Panc1 (cell line): Measurements from ENCODE around the gene NDST1. TPM values are rescaled to one million over a fixed set of nuclear protein-coding genes. Genes with fewer than 3 reads are reported as not detected.

ENCODE experiments used
- ATAC-seq: fragments of 200-7000 bp; cut with Tn5 transposase; 2 replicates; pipeline ENCODE4 v1.9.1; 2020; ENCODE audit warnings: mild to moderate bottlenecking, moderate library complexity
- BruUV-seq: library from RNA; stranded (reverse); fragments of 400-500 nt; replicated peaks from 2 replicates; lab custom pipeline; 2021; lab: Mats Ljungman, UMichigan
- CTCF ChIA-PET: fragments of 300-600 bp; sonication (Branson Sonifier 250); formaldehyde crosslinking; loops from one replicate; lab custom pipeline; 2022; ENCODE audit warnings: antibody characterized with exemption; lab: Charles Lee
- POLR2A ChIA-PET: fragments of 300-600 bp; sonication (Branson Sonifier 250); formaldehyde crosslinking; loops from one replicate; lab custom pipeline; 2022; ENCODE audit warnings: antibody characterized with exemption; lab: Charles Lee
- DNase-seq: peaks from one replicate; pipeline ENCODE4 v3.0.0-alpha.2; 2010; ENCODE audit warnings: low read depth, low spot score
- H3K27ac ChIP-seq: 2 replicates; pipeline ENCODE4 v1.5.1; 2011; ENCODE audit warnings: mild to moderate bottlenecking, low read length, inconsistent platforms
- H3K27me3 ChIP-seq: fragments of 200-500 bp; sonication (Bioruptor generic); 2 replicates; pipeline ENCODE4 v1.6.0; 2014; ENCODE audit warnings: low read length, inconsistent platforms; ENCODE audit not compliant: control insufficient read depth, insufficient read depth
- H3K36me3 ChIP-seq: fragments of 200-500 bp; sonication (Bioruptor generic); 2 replicates; pipeline ENCODE4 v1.5.1; 2014; ENCODE audit warnings: inconsistent platforms, mild to moderate bottlenecking, low read length, moderate library complexity; ENCODE audit not compliant: control insufficient read depth, insufficient read depth
- H3K4me1 ChIP-seq: 2 replicates; pipeline ENCODE4 v1.5.1; 2011; ENCODE audit warnings: inconsistent platforms, mild to moderate bottlenecking, low read length, moderate library complexity; ENCODE audit not compliant: control insufficient read depth, insufficient read depth
- H3K4me3 ChIP-seq, 2 experiments: 2 replicates each; pipeline ENCODE4 v1.5.1; 2011 to 2012; ENCODE audit warnings: low read depth in 2 of 2, low read length in 2 of 2, mild to moderate bottlenecking in 2 of 2, inconsistent platforms in 1 of 2, moderate library complexity in 1 of 2
- H3K9me3 ChIP-seq: fragments of 200-500 bp; sonication (Bioruptor generic); 2 replicates; pipeline ENCODE4 v1.5.1; 2014; ENCODE audit warnings: low read depth, mild to moderate bottlenecking, inconsistent platforms, low read length, moderate library complexity; ENCODE audit not compliant: control insufficient read depth, insufficient read depth
- POLR2AphosphoS5 ChIP-seq: IDR thresholded peaks from 2 replicates; pipeline ENCODE4 v1.6.1; 2012; ENCODE audit warnings: mild to moderate bottlenecking, low read depth, low read length, moderate library complexity
- SIN3A ChIP-seq: IDR thresholded peaks from 2 replicates; pipeline ENCODE4 v1.6.1; 2012; ENCODE audit warnings: low read depth, mild to moderate bottlenecking, low read length, moderate library complexity, borderline replicate concordance; ENCODE audit not compliant: insufficient read depth
- TCF7L2 ChIP-seq: IDR thresholded peaks from 2 replicates; pipeline ENCODE4 v1.6.1; 2011; ENCODE audit warnings: mild to moderate bottlenecking, low read depth, low read length, inconsistent platforms
- in situ Hi-C: cut with HindIII; loops from 2 replicates; pipeline ENCODE4 v1.10.0; 2016; ENCODE audit warnings: low sequenced_read_pairs, low pct_unique_long_range_greater_than_20kb
- intact Hi-C: fragments of 100-400 bp; cut with micrococcal nuclease; formaldehyde crosslinking; loops from one replicate; pipeline ENCODE4 v1.10.0; 2022; ENCODE audit not compliant: unreplicated experiment
- total RNA-seq: library from RNA; stranded (reverse); gene quantifications from one replicate; pipeline ENCODE4 v1.2.1, GENCODE V29; 2021; ENCODE audit not compliant: unreplicated experiment
- TF ChIP-seq, protein P1 (sequence below): fragments of 450-650 bp; IDR thresholded peaks from 2 replicates; pipeline ENCODE4 v1.5.1; 2017; ENCODE audit warnings: mild to moderate bottlenecking
- TF ChIP-seq, protein P2 (sequence below), 2 experiments: IDR thresholded peaks; 2 replicates each; pipeline ENCODE4 v1.6.1; 2011 to 2012; ENCODE audit warnings: low read depth in 2 of 2, control low read depth in 1 of 2, low read length in 1 of 2, mild to moderate bottlenecking in 1 of 2, moderate library complexity in 1 of 2; ENCODE audit not compliant: insufficient read depth in 1 of 2

The NDST1 gene
- total RNA-seq, 1 experiment from 2014 or later, result 142 TPM

DNA sequence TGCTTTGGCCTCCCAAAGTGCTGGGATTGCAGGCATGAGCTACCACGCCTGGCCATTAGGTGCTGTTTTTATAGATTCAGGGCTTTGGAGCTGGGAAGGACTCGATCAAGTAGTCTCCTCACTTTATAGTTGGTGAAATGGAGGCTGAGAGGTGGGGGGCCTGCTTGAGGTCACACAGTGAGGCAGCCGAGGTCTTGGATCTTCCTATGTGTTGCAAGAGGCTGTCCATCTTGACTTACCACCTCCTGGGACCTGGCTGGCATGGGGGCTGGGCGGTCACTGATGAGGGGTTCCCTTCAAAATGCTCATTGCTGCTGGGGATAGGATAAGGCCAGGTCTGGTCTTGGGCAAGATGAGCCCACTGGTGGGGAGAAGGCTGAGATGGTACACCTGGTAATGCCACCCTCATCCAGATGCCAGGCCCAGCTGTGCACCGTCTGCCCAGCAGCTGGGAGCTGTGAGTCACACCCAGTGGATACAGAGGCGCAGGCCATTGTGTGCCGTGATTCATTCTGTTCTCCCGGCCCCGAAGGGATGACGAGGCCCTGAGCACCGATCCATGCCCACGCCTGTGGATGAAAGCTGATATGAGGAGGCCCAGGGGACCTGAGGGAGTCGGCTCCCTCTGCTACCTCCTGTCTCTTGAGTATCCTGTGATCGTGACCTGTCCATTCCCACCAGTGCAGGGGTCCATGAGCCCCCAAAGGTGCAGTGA, 10.5 kb upstream of the NDST1 start:
- H3K4me3 ChIP-seq, result peak overlapping the region; percentile 12 to 41; a peak in 3 of 4 replicates
- CTCF ChIA-PET, result no interaction called here

DNA sequence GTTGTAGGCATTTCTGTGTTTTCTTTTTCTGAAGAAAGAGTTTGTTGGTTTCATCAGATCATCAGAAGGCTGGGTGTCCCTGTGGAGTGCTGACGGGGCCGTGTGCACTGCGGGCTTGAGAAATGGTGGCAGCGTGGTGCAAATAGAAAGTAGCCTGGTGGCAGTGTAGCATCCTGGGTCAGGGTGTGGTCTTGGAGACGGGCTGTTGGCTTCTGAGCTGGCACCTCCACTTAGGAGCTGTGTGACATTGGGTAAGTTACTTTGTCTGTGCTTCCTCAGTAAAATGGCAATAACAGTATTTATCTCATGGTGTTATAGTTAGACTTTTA, 10.0 kb upstream of the NDST1 start:
- in situ Hi-C loops (no loop called here), intact Hi-C loops (no loop called here)
- ChIA-PET POLR2A (interaction anchor here (0.5 kb wide), 1 partner anchor 11 kb away, joined by 6 read pairs; no protein-coding TSS in a partner anchor), CTCF (interaction anchor here (0.8 kb wide), 1 partner anchor 8 kb away, joined by 3 read pairs; no protein-coding TSS in a partner anchor)
- no peak for DNase-seq
- no TSS peak for BruUV-seq
- peak; percentile 56 for ATAC-seq
- Histone ChIP-seq H3K9me3 (no peaks in the 10 kb centered on the region), H3K27me3 (no peaks in the 10 kb centered on the region), H3K36me3 (no peaks in the 10 kb centered on the region), H3K4me3 (peak overlapping the region; percentile 12 to 41; a peak in 3 of 4 replicates), H3K4me1 (peaks cover 74% of the 10 kb centered on the region), H3K27ac (peak overlapping the region; percentile 93)
- TF ChIP-seq, protein P1, sequence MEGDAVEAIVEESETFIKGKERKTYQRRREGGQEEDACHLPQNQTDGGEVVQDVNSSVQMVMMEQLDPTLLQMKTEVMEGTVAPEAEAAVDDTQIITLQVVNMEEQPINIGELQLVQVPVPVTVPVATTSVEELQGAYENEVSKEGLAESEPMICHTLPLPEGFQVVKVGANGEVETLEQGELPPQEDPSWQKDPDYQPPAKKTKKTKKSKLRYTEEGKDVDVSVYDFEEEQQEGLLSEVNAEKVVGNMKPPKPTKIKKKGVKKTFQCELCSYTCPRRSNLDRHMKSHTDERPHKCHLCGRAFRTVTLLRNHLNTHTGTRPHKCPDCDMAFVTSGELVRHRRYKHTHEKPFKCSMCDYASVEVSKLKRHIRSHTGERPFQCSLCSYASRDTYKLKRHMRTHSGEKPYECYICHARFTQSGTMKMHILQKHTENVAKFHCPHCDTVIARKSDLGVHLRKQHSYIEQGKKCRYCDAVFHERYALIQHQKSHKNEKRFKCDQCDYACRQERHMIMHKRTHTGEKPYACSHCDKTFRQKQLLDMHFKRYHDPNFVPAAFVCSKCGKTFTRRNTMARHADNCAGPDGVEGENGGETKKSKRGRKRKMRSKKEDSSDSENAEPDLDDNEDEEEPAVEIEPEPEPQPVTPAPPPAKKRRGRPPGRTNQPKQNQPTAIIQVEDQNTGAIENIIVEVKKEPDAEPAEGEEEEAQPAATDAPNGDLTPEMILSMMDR, result no peak
- TF ChIP-seq TCF7L2, result no peak
- TF ChIP-seq SIN3A, result no peak
- no peak for TF ChIP-seq POLR2AphosphoS5
- TF ChIP-seq, protein P2, sequence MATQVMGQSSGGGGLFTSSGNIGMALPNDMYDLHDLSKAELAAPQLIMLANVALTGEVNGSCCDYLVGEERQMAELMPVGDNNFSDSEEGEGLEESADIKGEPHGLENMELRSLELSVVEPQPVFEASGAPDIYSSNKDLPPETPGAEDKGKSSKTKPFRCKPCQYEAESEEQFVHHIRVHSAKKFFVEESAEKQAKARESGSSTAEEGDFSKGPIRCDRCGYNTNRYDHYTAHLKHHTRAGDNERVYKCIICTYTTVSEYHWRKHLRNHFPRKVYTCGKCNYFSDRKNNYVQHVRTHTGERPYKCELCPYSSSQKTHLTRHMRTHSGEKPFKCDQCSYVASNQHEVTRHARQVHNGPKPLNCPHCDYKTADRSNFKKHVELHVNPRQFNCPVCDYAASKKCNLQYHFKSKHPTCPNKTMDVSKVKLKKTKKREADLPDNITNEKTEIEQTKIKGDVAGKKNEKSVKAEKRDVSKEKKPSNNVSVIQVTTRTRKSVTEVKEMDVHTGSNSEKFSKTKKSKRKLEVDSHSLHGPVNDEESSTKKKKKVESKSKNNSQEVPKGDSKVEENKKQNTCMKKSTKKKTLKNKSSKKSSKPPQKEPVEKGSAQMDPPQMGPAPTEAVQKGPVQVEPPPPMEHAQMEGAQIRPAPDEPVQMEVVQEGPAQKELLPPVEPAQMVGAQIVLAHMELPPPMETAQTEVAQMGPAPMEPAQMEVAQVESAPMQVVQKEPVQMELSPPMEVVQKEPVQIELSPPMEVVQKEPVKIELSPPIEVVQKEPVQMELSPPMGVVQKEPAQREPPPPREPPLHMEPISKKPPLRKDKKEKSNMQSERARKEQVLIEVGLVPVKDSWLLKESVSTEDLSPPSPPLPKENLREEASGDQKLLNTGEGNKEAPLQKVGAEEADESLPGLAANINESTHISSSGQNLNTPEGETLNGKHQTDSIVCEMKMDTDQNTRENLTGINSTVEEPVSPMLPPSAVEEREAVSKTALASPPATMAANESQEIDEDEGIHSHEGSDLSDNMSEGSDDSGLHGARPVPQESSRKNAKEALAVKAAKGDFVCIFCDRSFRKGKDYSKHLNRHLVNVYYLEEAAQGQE (IDR thresholded peaks at IDR 0.05; ENCODE audit: insufficient read depth in 1 of 2, low read depth in 2 of 2, low read length in 1 of 2), result no peak

More for the DNA sequence above, 10.5 kb upstream of the NDST1 start:
- TF ChIP-seq POLR2AphosphoS5 (peak; percentile 54; the same call in 1 of the 2 replicates), TCF7L2 (no peak), SIN3A (no peak)
- TF ChIP-seq, protein P1, result no peak
- in situ Hi-C loops (no loop called here), intact Hi-C loops (no loop called here)
- Histone ChIP-seq H3K9me3 (no peaks in the 10 kb centered on the region), H3K27ac (peak overlapping the region; percentile 93), H3K27me3 (no peaks in the 10 kb centered on the region), H3K4me1 (peaks cover 75% of the 10 kb centered on the region), H3K36me3 (no peaks in the 10 kb centered on the region)
- POLR2A ChIA-PET, result no interaction called here
- ATAC-seq (peak; percentile 95), DNase-seq (peak; percentile 87)
- BruUV-seq, result no TSS peak
